ENCODE results near the gene RABGGTB. TPM values are rescaled to one million over a fixed set of nuclear protein-coding genes. Genes with fewer than 3 reads are reported as not detected.

Gene RABGGTB
- total and polyA plus RNA-seq, 7 experiments from 2014 or later = 10.1 to 140 (median 92.8) TPM

GRCh38 chr1:75792091-75792490 lies 6.0 kb downstream of the RABGGTB start:
- no peaks in the 10 kb centered on the region for H3K27me3 ChIP-seq (ENCODE audit: control insufficient read depth in 2 of 2, insufficient read depth in 2 of 2, low read length in 2 of 2)
- H3K4me1 ChIP-seq (ENCODE audit: control insufficient read depth in 2 of 2, insufficient read depth in 2 of 2, low read length in 2 of 2) = peaks cover 38 to 41% of the 10 kb centered on the region in 2 donors
- H3K27me3 Mint-ChIP-seq = no peaks in the 10 kb centered on the region
- ChIA-PET CTCF (no interaction called here), POLR2A (no interaction called here)
- no peak overlapping the region for H3K4me3 ChIP-seq (ENCODE audit: low read length)
- H3K9me3 ChIP-seq (ENCODE audit: control insufficient read depth in 2 of 3, low read length in 3 of 3) = no peaks in the 10 kb centered on the region
- H3K36me3 Mint-ChIP-seq = peaks cover 9 to 55% (median 37%) of the 10 kb centered on the region in 5 donors
- peak overlapping the region; percentile 1 for H3K27ac ChIP-seq (ENCODE audit: low read depth, low read length)
- no peak for ATAC-seq
- H3K36me3 ChIP-seq (ENCODE audit: control insufficient read depth in 2 of 3, insufficient read depth in 3 of 3, low read length in 3 of 3) = peaks cover 13 to 73% (median 18%) of the 10 kb centered on the region in 3 experiments
- H3K9me3 Mint-ChIP-seq = no peaks in the 10 kb centered on the region
- no peak for DNase-seq
- H3K4me3 Mint-ChIP-seq = no peak overlapping the region
- intact Hi-C loops (cut with micrococcal nuclease) = no loop called here
- peak overlapping the region in 2 of 9 donors; percentile 74 to 97 for H3K27ac Mint-ChIP-seq
- H3K4me1 Mint-ChIP-seq = peaks cover 42 to 59% (median 55%) of the 10 kb centered on the region in 7 donors

DNA sequence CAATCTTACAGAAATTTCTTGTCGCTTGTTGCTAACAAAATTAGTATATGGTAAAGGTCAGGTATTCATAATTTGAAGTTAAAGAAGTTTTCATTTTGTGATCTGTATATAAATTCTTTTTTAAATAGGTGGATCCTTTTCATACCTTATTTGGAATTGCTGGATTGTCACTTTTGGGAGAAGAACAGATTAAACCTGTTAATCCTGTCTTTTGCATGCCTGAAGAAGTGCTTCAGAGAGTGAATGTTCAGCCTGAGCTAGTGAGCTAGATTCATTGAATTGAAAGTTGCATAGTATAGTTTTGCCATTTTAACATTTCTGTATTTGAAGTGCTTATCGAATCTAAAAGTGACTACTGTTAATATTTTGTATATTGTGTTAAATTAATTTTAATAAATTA lies 8.3 kb downstream of the RABGGTB start:
- peaks cover 13 to 56% (median 36%) of the 10 kb centered on the region in 5 donors for H3K36me3 Mint-ChIP-seq
- no peak for DNase-seq
- Histone ChIP-seq H3K27me3 (ENCODE audit: control insufficient read depth in 2 of 2, insufficient read depth in 2 of 2, low read length in 2 of 2) (no peaks in the 10 kb centered on the region), H3K4me3 (ENCODE audit: low read length) (no peak overlapping the region), H3K4me1 (ENCODE audit: control insufficient read depth in 2 of 2, insufficient read depth in 2 of 2, low read length in 2 of 2) (peaks cover 19 to 21% of the 10 kb centered on the region in 2 donors), H3K9me3 (ENCODE audit: control insufficient read depth in 2 of 3, low read length in 3 of 3) (no peaks in the 10 kb centered on the region), H3K36me3 (ENCODE audit: control insufficient read depth in 2 of 3, insufficient read depth in 3 of 3, low read length in 3 of 3) (peaks cover 13 to 66% (median 18%) of the 10 kb centered on the region in 3 experiments), H3K27ac (ENCODE audit: low read depth, low read length) (no peak overlapping the region)
- ChIA-PET POLR2A (no interaction called here), CTCF (no interaction called here)
- no peaks in the 10 kb centered on the region for H3K9me3 Mint-ChIP-seq
- no peak overlapping the region for H3K4me3 Mint-ChIP-seq
- no peak overlapping the region for H3K27ac Mint-ChIP-seq
- H3K4me1 Mint-ChIP-seq = peaks cover 24 to 42% (median 34%) of the 10 kb centered on the region in 7 donors
- no peak for ATAC-seq
- intact Hi-C loops (cut with micrococcal nuclease) = no loop called here
- H3K27me3 Mint-ChIP-seq = no peaks in the 10 kb centered on the region

DNA sequence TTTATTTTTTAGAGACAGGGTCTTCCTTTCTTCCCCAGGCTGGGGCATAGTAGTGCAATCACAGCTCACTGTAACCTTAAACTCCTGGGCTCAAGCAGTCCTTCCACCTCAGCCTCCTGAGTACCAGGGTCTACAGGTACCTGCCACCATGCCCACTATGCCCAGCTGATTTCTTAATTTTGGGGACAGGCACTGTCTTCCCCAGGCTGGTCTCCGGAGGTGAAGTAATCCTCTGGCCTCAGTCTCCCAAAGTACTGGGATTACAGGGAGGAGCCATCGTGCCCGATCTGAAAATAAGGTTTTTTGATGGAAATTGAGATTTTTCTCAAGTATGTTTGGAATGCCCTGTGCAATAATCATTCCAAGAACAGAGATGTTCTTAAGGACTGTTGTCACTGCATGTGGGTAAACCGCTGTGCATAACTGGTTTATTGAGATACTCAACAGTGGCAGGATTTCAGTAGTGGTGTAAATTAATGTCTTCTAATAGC lies 9.7 kb downstream of the RABGGTB start:
- Mint-ChIP-seq H3K27ac (peak overlapping the region in 3 of 9 donors; percentile 5 to 34 (median 14)), H3K36me3 (peaks cover 13 to 51% (median 33%) of the 10 kb centered on the region in 5 donors), H3K27me3 (no peaks in the 10 kb centered on the region), H3K4me1 (peaks cover 12 to 31% (median 21%) of the 10 kb centered on the region in 7 donors), H3K4me3 (no peak overlapping the region), H3K9me3 (no peaks in the 10 kb centered on the region)
- POLR2A ChIA-PET = interaction anchor here (0.6 kb wide), 1 partner anchor 48 kb away, joined by 4 read pairs; no protein-coding TSS in a partner anchor
- Histone ChIP-seq H3K36me3 (ENCODE audit: control insufficient read depth in 2 of 3, insufficient read depth in 3 of 3, low read length in 3 of 3) (peaks cover 4 to 56% (median 18%) of the 10 kb centered on the region in 3 experiments), H3K9me3 (ENCODE audit: control insufficient read depth in 2 of 3, low read length in 3 of 3) (no peaks in the 10 kb centered on the region), H3K27me3 (ENCODE audit: control insufficient read depth in 2 of 2, insufficient read depth in 2 of 2, low read length in 2 of 2) (no peaks in the 10 kb centered on the region), H3K4me1 (ENCODE audit: control insufficient read depth in 2 of 2, insufficient read depth in 2 of 2, low read length in 2 of 2) (peaks cover 7 to 8% of the 10 kb centered on the region in 2 donors), H3K4me3 (ENCODE audit: low read length) (no peak overlapping the region), H3K27ac (ENCODE audit: low read depth, low read length) (no peak overlapping the region)
- ATAC-seq = no peak
- no peak for DNase-seq
- intact Hi-C loops (cut with micrococcal nuclease) = no loop called here
- CTCF ChIA-PET = no interaction called here

GRCh38 chr1:75796376-75797272 lies 10.6 kb downstream of the RABGGTB start, which contains the start of gene MSH4:
MSH4 (plus strand) TSS chr1:75796882; CDS start chr1:75796986, 104 bp downstream.
- no peaks in the 10 kb centered on the region for H3K9me3 ChIP-seq (ENCODE audit: control insufficient read depth in 2 of 3, low read length in 3 of 3)
- POLR2A ChIA-PET = interaction anchor here (0.5 kb wide), 1 partner anchor 84 kb away, joined by 3 read pairs; no protein-coding TSS in a partner anchor
- CTCF ChIA-PET = no interaction called here
- H3K4me3 ChIP-seq (ENCODE audit: low read length) = no peak within 1 kb of the TSS
- Mint-ChIP-seq H3K27ac (peak within 1 kb of the TSS in 6 of 9 donors; percentile 4 to 44 (median 30)), H3K36me3 (peaks cover 9 to 44% (median 25%) of the 10 kb centered on the region in 5 donors), H3K4me1 (peaks cover 4 to 22% (median 13%) of the 10 kb centered on the region in 7 donors), H3K9me3 (no peaks in the 10 kb centered on the region), H3K4me3 (no peak within 1 kb of the TSS), H3K27me3 (no peaks in the 10 kb centered on the region)
- peak; percentile 29 for ATAC-seq
- H3K36me3 ChIP-seq (ENCODE audit: control insufficient read depth in 2 of 3, insufficient read depth in 3 of 3, low read length in 3 of 3) = peaks cover 4 to 47% (median 10%) of the 10 kb centered on the region in 3 experiments
- no peak within 1 kb of the TSS for H3K27ac ChIP-seq (ENCODE audit: low read depth, low read length)
- H3K4me1 ChIP-seq (ENCODE audit: control insufficient read depth in 2 of 2, insufficient read depth in 2 of 2, low read length in 2 of 2) = peaks cover 0 to under 1% of the 10 kb centered on the region in 2 donors
- intact Hi-C loops (cut with micrococcal nuclease) = no loop called here
- no peak for DNase-seq
- no peaks in the 10 kb centered on the region for H3K27me3 ChIP-seq (ENCODE audit: control insufficient read depth in 2 of 2, insufficient read depth in 2 of 2, low read length in 2 of 2)

- Mint-ChIP-seq H3K27ac (peak overlapping the region in 2 of 9 donors; percentile 36 to 44), H3K4me1 (peaks cover 0 to 22% (median 9%) of the 10 kb centered on the region in 7 donors), H3K27me3 (no peaks in the 10 kb centered on the region), H3K36me3 (peaks cover 7 to 39% (median 22%) of the 10 kb centered on the region in 5 donors), H3K9me3 (no peaks in the 10 kb centered on the region), H3K4me3 (no peak overlapping the region)
- DNase-seq (no peak), ATAC-seq (no peak)
- H3K27ac ChIP-seq (ENCODE audit: low read depth, low read length) = no peak overlapping the region
- POLR2A ChIA-PET = no interaction called here
- H3K4me1 ChIP-seq (ENCODE audit: control insufficient read depth in 2 of 2, insufficient read depth in 2 of 2, low read length in 2 of 2) = no peaks in the 10 kb centered on the region
- no peaks in the 10 kb centered on the region for H3K9me3 ChIP-seq (ENCODE audit: control insufficient read depth in 2 of 3, low read length in 3 of 3)
- CTCF ChIA-PET = no interaction called here
- intact Hi-C loops (cut with micrococcal nuclease) = no loop called here
- no peak overlapping the region for H3K4me3 ChIP-seq (ENCODE audit: low read length)
- H3K36me3 ChIP-seq (ENCODE audit: control insufficient read depth in 2 of 3, insufficient read depth in 3 of 3, low read length in 3 of 3) = peaks cover 4 to 42% (median 4%) of the 10 kb centered on the region in 3 experiments
- H3K27me3 ChIP-seq (ENCODE audit: control insufficient read depth in 2 of 2, insufficient read depth in 2 of 2, low read length in 2 of 2) = no peaks in the 10 kb centered on the region
Measured at GRCh38 chr1:75797273-75797588, 11.2 kb downstream of the RABGGTB start.

- no peaks in the 10 kb centered on the region for H3K27me3 ChIP-seq (ENCODE audit: control insufficient read depth in 2 of 2, insufficient read depth in 2 of 2, low read length in 2 of 2)
- Mint-ChIP-seq H3K4me1 (peaks cover 0 to 22% (median 6%) of the 10 kb centered on the region in 7 donors), H3K27ac (peak overlapping the region in 3 of 9 donors; percentile 6 to 36 (median 36)), H3K9me3 (no peaks in the 10 kb centered on the region), H3K36me3 (peaks cover 5 to 37% (median 22%) of the 10 kb centered on the region in 5 donors), H3K27me3 (no peaks in the 10 kb centered on the region), H3K4me3 (no peak overlapping the region)
- no peaks in the 10 kb centered on the region for H3K9me3 ChIP-seq (ENCODE audit: control insufficient read depth in 2 of 3, low read length in 3 of 3)
- ChIA-PET POLR2A (interaction anchor here (0.7 kb wide), 1 partner anchor 73 kb away, joined by 3 read pairs; no protein-coding TSS in a partner anchor), CTCF (no interaction called here)
- ATAC-seq (no peak), DNase-seq (no peak)
- peaks cover 0 to 37% (median 4%) of the 10 kb centered on the region in 3 experiments for H3K36me3 ChIP-seq (ENCODE audit: control insufficient read depth in 2 of 3, insufficient read depth in 3 of 3, low read length in 3 of 3)
- no peak overlapping the region for H3K4me3 ChIP-seq (ENCODE audit: low read length)
- no peak overlapping the region for H3K27ac ChIP-seq (ENCODE audit: low read depth, low read length)
- intact Hi-C loops (cut with micrococcal nuclease) = no loop called here
- no peaks in the 10 kb centered on the region for H3K4me1 ChIP-seq (ENCODE audit: control insufficient read depth in 2 of 2, insufficient read depth in 2 of 2, low read length in 2 of 2)
Measured at GRCh38 chr1:75797606-75798216, 11.7 kb downstream of the RABGGTB start.
